ENCODE measurements around the gene NRAP.

DNA sequence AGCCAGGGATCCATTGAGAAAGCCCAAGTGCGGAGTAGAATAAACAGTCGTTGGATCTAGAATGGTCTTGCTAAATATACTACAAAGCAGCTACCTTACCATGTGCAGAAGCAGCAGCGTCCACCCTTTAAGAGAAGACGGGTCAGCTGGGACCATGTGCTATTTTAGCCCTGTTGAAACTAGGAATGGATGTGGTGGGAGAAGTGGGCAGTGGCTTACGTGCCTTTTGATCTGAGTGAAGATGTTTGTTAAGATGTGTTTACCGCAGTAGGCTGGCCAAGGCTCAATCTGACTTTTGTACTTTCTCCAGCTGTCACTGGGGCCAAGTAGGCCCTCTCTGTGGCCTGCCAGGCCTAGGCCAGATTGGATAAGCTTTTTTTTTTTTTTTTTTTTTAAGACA lies 101.8 kb downstream of the NRAP start:
- TF ChIP-seq, protein P1, sequence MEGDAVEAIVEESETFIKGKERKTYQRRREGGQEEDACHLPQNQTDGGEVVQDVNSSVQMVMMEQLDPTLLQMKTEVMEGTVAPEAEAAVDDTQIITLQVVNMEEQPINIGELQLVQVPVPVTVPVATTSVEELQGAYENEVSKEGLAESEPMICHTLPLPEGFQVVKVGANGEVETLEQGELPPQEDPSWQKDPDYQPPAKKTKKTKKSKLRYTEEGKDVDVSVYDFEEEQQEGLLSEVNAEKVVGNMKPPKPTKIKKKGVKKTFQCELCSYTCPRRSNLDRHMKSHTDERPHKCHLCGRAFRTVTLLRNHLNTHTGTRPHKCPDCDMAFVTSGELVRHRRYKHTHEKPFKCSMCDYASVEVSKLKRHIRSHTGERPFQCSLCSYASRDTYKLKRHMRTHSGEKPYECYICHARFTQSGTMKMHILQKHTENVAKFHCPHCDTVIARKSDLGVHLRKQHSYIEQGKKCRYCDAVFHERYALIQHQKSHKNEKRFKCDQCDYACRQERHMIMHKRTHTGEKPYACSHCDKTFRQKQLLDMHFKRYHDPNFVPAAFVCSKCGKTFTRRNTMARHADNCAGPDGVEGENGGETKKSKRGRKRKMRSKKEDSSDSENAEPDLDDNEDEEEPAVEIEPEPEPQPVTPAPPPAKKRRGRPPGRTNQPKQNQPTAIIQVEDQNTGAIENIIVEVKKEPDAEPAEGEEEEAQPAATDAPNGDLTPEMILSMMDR (IDR thresholded peaks at IDR 0.05): no peak
- TF ChIP-seq POLR2A (IDR thresholded peaks at IDR 0.05) (no peak), POLR2AphosphoS5 (IDR thresholded peaks at IDR 0.05) (no peak)
